ENCODE results near the gene PRKN.

DNA sequence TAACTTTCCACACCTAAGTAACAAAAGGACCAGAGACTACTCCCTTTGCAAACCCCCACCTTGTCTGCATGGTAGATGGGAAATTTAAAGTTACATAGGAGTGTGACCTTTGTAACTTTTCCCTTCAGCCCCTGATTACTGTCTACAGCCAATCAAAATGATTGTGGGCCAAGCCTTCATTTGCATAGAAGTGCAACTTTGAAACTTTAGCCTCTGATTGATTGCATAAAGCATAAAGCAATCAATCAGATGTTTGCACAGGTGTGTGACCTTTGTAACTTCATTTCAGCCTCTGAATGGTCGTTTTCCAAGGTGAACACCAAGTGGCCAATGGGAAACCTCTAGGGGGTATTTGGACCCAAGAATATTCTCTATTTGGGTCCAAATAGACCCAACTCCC, 46.1 kb downstream of the PRKN start:
- TF ChIP-seq, protein P1, sequence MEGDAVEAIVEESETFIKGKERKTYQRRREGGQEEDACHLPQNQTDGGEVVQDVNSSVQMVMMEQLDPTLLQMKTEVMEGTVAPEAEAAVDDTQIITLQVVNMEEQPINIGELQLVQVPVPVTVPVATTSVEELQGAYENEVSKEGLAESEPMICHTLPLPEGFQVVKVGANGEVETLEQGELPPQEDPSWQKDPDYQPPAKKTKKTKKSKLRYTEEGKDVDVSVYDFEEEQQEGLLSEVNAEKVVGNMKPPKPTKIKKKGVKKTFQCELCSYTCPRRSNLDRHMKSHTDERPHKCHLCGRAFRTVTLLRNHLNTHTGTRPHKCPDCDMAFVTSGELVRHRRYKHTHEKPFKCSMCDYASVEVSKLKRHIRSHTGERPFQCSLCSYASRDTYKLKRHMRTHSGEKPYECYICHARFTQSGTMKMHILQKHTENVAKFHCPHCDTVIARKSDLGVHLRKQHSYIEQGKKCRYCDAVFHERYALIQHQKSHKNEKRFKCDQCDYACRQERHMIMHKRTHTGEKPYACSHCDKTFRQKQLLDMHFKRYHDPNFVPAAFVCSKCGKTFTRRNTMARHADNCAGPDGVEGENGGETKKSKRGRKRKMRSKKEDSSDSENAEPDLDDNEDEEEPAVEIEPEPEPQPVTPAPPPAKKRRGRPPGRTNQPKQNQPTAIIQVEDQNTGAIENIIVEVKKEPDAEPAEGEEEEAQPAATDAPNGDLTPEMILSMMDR (IDR thresholded peaks at IDR 0.05; ENCODE audit: low read length) = no peak
- TF ChIP-seq EZH2 (optimal IDR thresholded peaks at IDR 0.05; ENCODE audit: low read depth, low read length) = no peak
- TF ChIP-seq EZH2phosphoT487 (IDR thresholded peaks at IDR 0.05; ENCODE audit: low read length) = no peak
